GM12878 (cell line): ENCODE measurements around the gene SARS2. TPM values are rescaled to one million over a fixed set of nuclear protein-coding genes. Genes with fewer than 3 reads are reported as not detected.

Experiments used
- FOXM1 ChIP-seq: IDR thresholded peaks from 2 replicates; pipeline ENCODE4 v1.6.1; 2012; ENCODE audit warnings: low read depth, mild to moderate bottlenecking, inconsistent platforms, low read length, moderate library complexity
- KLF5 ChIP-seq: fragments of 450-650 bp; IDR thresholded peaks from 2 replicates; pipeline ENCODE4 v1.6.1; 2014; ENCODE audit warnings: mild to moderate bottlenecking; ENCODE audit not compliant: partially characterized antibody
- MEF2A ChIP-seq: IDR thresholded peaks from 2 replicates; pipeline ENCODE4 v1.6.1; 2011; ENCODE audit warnings: low read depth, mild to moderate bottlenecking, low read length, moderate library complexity; ENCODE audit not compliant: insufficient read depth
- MYB ChIP-seq: fragments of 150-350 bp; IDR thresholded peaks from 2 replicates; pipeline ENCODE4 v1.6.1; 2014; ENCODE audit warnings: mild to moderate bottlenecking, low read depth, low read length, borderline replicate concordance
- NBN ChIP-seq: fragments of 450-650 bp; IDR thresholded peaks from 2 replicates; pipeline ENCODE4 v1.6.1; 2016
- NR2F1 ChIP-seq: fragments of 450-650 bp; conservative IDR thresholded peaks from 2 replicates; pipeline ENCODE4 v1.6.1; 2017; ENCODE audit warnings: mild to moderate bottlenecking
- NRF1 ChIP-seq: conservative IDR thresholded peaks from 2 replicates; pipeline ENCODE4 v1.6.1; 2011; ENCODE audit warnings: mild to moderate bottlenecking, low read depth, low read length, improper control_type of control experiment
- POLR2A ChIP-seq: IDR thresholded peaks from 2 replicates; pipeline ENCODE4 v1.6.1; 2011; ENCODE audit warnings: low read depth, mild to moderate bottlenecking, low read length
- POLR2AphosphoS5 ChIP-seq: IDR thresholded peaks from 2 replicates; pipeline ENCODE4 v1.6.1; 2011; ENCODE audit warnings: mild to moderate bottlenecking, low read length, inconsistent platforms
- RAD51 ChIP-seq: fragments of 450-650 bp; IDR thresholded peaks from 2 replicates; pipeline ENCODE4 v1.6.1; 2016; ENCODE audit warnings: moderate library complexity, mild to moderate bottlenecking, inconsistent platforms
- SMAD5 ChIP-seq: IDR thresholded peaks from 2 replicates; pipeline ENCODE4 v1.6.1; 2016; ENCODE audit warnings: antibody characterized with exemption, low read depth
- SMC3 ChIP-seq: IDR thresholded peaks from 2 replicates; pipeline ENCODE4 v1.6.1; 2011; ENCODE audit warnings: low read length, improper control_type of control experiment, borderline replicate concordance
- STAT1 ChIP-seq: fragments of 450-650 bp; conservative IDR thresholded peaks from 2 replicates; pipeline ENCODE4 v1.6.1; 2014; ENCODE audit warnings: antibody characterized with exemption, mild to moderate bottlenecking
- SUPT20H ChIP-seq: IDR thresholded peaks from 2 replicates; pipeline ENCODE4 v1.6.1; 2011; ENCODE audit warnings: low read depth, mild to moderate bottlenecking, low read length, moderate library complexity, borderline replicate concordance; ENCODE audit not compliant: control insufficient read depth
- ZNF24 ChIP-seq: fragments of 450-650 bp; IDR thresholded peaks from 2 replicates; pipeline ENCODE4 v1.6.1; 2017; ENCODE audit warnings: antibody characterized with exemption, mild to moderate bottlenecking
- polyA plus RNA-seq, 11 experiments: library from polyadenylated mRNA; depleted of rRNA in 4 of 11; unstranded in 6 of 11; stranded (reverse) in 5 of 11; fragments of >200 nt; fragmentation: Nextera tagmentation in 4 of 11; fragmentation: Illumina TruSeq in 1 of 11; extraction: Ambion mirVana in 4 of 11; extraction: Trizol in 1 of 11; gene quantifications; 1 replicate in 1 of 11; 2 replicates in 10 of 11; pipeline versions ENCODE4 v1.2.1 to v1.2.3, GENCODE V29; 2011 to 2016; ENCODE audit warnings: inconsistent platforms in 2 of 11, missing spikeins in 2 of 11, low read depth in 1 of 11
- total RNA-seq, 4 experiments: library from RNA; depleted of rRNA in 3 of 4; stranded (reverse); fragments of >200 nt in 3 of 4; fragmentation: Illumina TruSeq in 1 of 4; extraction: Trizol in 1 of 4; gene quantifications; 2 replicates each; pipeline versions ENCODE4 v1.2.1 to v1.2.3, GENCODE V29; 2013 to 2021
- TF ChIP-seq, protein P1 (sequence below): fragments of 450-650 bp; IDR thresholded peaks from 2 replicates; pipeline ENCODE4 v1.6.1; 2017; ENCODE audit warnings: mild to moderate bottlenecking
- TF ChIP-seq, protein P2 (sequence below): fragments of 150-350 bp; IDR thresholded peaks from 2 replicates; pipeline ENCODE4 v1.6.1; 2014; ENCODE audit warnings: mild to moderate bottlenecking, low read depth, low read length
- TF ChIP-seq, protein P3 (sequence below): fragments of 450-650 bp; IDR thresholded peaks from 2 replicates; pipeline ENCODE4 v1.6.1; 2017; ENCODE audit warnings: mild to moderate bottlenecking, moderate library complexity
- TF ChIP-seq, protein P4 (sequence below): fragments of 450-650 bp; IDR thresholded peaks from 2 replicates; pipeline ENCODE4 v1.6.1; 2018; ENCODE audit warnings: borderline replicate concordance, mild to moderate bottlenecking; ENCODE audit not compliant: partially characterized antibody

Gene SARS2
- total and polyA plus RNA-seq, 10 of the 15 experiments (the other 5 are each of a cell fraction or from before 2014, with no cell fraction given): 2.6 to 50.3 (median 27.5) TPM

DNA sequence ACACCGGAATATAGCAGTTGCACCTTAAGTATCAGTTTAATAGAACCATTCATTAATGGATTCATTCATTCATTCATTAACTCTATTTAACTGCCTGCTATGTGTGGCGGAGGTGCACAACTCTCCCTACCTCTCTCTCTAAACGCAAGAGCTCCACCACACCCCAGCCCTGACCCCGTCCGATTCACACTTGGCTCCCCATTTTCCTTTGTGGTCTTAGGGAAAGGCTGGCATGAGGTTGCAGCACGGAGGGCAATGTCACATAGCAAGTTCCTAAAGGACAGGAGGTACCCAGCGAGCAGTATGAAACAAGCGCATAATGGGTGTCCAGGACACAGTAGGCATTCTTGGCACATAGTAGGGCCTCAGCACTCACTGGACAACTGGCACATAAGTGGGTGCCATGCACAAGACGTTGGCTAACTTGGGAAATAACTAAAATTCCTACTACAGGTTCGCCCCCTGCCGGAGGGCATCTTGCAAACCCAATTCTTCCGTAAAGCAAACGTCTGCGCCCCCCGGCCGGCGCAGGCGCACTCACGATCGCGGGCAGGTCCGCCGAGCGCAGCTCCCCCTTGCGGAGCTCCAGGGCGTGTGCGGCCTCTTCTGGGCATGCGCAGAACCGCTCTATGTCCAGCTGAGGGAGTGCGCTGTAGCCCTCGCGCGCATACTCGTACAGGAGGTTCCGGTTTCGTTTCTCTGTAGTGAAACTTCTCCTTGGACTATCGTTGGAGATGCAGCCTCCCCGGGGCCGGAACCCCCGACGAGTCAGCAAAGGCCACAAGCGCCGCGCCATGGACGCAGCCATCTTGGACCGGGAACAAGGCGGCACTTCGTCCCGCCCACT lies at the start of gene SARS2 (continued):
- TF ChIP-seq NRF1 (peak; percentile 84), MYB (no peak), MEF2A (0 out of 2 replicates have a peak, but pooled peaks have one; percentile 12), STAT1 (0 out of 2 replicates have a peak, but pooled peaks have one; percentile 14), RAD51 (no peak), ZNF24 (peak; percentile 91), KLF5 (peak; percentile 64), SUPT20H (no peak), SMC3 (peak; percentile 71), SMAD5 (no peak), POLR2AphosphoS5 (no peak; the same call in 1 of the 2 replicates), FOXM1 (no peak), NR2F1 (no peak), NBN (peak; percentile 66; the same call in 1 of the 2 replicates), POLR2A (peak; percentile 86)
- TF ChIP-seq, protein P1, sequence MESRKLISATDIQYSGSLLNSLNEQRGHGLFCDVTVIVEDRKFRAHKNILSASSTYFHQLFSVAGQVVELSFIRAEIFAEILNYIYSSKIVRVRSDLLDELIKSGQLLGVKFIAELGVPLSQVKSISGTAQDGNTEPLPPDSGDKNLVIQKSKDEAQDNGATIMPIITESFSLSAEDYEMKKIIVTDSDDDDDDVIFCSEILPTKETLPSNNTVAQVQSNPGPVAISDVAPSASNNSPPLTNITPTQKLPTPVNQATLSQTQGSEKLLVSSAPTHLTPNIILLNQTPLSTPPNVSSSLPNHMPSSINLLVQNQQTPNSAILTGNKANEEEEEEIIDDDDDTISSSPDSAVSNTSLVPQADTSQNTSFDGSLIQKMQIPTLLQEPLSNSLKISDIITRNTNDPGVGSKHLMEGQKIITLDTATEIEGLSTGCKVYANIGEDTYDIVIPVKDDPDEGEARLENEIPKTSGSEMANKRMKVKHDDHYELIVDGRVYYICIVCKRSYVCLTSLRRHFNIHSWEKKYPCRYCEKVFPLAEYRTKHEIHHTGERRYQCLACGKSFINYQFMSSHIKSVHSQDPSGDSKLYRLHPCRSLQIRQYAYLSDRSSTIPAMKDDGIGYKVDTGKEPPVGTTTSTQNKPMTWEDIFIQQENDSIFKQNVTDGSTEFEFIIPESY: no peak
- TF ChIP-seq, protein P2, sequence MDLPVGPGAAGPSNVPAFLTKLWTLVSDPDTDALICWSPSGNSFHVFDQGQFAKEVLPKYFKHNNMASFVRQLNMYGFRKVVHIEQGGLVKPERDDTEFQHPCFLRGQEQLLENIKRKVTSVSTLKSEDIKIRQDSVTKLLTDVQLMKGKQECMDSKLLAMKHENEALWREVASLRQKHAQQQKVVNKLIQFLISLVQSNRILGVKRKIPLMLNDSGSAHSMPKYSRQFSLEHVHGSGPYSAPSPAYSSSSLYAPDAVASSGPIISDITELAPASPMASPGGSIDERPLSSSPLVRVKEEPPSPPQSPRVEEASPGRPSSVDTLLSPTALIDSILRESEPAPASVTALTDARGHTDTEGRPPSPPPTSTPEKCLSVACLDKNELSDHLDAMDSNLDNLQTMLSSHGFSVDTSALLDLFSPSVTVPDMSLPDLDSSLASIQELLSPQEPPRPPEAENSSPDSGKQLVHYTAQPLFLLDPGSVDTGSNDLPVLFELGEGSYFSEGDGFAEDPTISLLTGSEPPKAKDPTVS: no peak; the same call in 1 of the 2 replicates
- TF ChIP-seq, protein P3, sequence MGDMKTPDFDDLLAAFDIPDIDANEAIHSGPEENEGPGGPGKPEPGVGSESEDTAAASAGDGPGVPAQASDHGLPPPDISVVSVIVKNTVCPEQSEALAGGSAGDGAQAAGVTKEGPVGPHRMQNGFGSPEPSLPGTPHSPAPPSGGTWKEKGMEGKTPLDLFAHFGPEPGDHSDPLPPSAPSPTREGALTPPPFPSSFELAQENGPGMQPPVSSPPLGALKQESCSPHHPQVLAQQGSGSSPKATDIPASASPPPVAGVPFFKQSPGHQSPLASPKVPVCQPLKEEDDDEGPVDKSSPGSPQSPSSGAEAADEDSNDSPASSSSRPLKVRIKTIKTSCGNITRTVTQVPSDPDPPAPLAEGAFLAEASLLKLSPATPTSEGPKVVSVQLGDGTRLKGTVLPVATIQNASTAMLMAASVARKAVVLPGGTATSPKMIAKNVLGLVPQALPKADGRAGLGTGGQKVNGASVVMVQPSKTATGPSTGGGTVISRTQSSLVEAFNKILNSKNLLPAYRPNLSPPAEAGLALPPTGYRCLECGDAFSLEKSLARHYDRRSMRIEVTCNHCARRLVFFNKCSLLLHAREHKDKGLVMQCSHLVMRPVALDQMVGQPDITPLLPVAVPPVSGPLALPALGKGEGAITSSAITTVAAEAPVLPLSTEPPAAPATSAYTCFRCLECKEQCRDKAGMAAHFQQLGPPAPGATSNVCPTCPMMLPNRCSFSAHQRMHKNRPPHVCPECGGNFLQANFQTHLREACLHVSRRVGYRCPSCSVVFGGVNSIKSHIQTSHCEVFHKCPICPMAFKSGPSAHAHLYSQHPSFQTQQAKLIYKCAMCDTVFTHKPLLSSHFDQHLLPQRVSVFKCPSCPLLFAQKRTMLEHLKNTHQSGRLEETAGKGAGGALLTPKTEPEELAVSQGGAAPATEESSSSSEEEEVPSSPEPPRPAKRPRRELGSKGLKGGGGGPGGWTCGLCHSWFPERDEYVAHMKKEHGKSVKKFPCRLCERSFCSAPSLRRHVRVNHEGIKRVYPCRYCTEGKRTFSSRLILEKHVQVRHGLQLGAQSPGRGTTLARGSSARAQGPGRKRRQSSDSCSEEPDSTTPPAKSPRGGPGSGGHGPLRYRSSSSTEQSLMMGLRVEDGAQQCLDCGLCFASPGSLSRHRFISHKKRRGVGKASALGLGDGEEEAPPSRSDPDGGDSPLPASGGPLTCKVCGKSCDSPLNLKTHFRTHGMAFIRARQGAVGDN: 0 out of 2 replicates have a peak, but pooled peaks have one; percentile 28
- TF ChIP-seq, protein P4, sequence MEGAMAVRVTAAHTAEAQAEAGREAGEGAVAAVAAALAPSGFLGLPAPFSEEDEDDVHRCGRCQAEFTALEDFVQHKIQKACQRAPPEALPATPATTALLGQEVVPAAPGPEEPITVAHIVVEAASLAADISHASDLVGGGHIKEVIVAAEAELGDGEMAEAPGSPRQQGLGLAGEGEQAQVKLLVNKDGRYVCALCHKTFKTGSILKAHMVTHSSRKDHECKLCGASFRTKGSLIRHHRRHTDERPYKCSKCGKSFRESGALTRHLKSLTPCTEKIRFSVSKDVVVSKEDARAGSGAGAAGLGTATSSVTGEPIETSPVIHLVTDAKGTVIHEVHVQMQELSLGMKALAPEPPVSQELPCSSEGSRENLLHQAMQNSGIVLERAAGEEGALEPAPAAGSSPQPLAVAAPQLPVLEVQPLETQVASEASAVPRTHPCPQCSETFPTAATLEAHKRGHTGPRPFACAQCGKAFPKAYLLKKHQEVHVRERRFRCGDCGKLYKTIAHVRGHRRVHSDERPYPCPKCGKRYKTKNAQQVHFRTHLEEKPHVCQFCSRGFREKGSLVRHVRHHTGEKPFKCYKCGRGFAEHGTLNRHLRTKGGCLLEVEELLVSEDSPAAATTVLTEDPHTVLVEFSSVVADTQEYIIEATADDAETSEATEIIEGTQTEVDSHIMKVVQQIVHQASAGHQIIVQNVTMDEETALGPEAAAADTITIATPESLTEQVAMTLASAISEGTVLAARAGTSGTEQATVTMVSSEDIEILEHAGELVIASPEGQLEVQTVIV: no peak
